ENCODE data around the gene RFPL2.

RFPL2 gene

DNA sequence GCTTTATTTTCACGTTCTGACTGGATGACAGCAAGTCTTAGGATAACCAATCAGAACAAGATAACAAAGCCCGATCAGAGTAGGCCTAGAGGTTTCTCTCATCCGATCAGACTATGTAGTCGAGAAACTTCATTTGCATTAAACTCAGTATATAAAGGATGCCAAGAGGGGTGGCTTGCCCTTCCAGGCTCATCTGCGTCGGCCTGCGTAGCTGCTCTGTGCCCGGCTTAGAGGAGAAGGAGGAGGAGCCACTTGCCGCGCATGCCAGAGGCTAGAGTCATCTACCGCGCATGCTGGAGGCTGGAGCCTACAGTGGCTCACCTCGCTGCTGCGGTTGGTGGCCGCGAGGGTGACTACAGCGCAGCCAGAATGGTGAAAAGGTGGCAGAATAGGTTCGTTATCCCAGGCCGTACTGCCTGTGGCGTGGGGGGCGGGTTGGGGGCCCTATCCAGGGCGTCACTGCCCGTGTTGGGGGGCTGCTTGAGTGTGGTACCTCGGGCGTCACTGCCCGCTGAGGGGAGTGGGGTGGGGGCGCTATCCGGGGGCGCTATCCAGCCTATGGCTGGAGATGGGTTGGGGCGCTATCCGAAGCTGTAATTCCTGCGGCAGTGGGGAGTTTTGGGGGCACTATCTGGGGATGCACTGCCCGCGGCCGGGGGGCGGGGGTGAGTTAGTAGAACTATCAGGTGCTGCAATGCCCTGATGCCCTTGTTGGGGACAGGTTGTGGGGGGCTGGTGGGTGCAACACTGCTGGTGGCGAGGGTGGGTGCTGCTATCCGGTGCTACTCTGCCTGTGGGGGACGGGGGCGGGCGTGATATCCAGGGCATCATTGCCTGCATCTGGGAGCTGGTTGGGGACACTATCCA is at the start of gene RFPL2:
TSS of gene RFPL2 (minus strand) at position 218 of the 867 bp plus-strand sequence. CDS start 2,622 bp downstream, outside the sequence.
- peak in 1 of 2 experiments; percentile 21 for DNase-seq

- no peak for DNase-seq
Observed at GRCh38 chr22:32249231-32249630, 44.4 kb upstream of the RFPL2 start.

GRCh38 chr22:32248276-32248675 is 43.4 kb upstream of the RFPL2 start:
- no peak for DNase-seq

DNA sequence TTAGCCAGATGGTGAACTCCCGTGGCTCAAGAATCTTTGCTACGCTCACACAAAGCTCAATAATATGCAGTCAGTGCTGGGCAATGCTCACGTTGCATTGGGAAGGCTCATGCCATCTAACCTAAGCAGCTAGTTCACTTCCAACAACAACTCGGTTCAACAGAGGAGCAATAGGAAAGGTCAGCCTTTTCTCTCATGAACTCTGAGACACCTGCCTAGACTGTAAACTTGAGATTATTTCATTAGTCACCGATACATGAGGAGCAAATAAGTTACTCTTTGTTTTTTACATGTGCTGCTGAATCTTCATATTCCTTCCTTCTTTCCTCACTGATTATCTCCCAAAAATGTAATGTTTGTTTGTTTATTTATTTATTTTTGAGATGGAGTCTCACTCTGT is 41.3 kb upstream of the RFPL2 start:
- no peak for DNase-seq

DNA sequence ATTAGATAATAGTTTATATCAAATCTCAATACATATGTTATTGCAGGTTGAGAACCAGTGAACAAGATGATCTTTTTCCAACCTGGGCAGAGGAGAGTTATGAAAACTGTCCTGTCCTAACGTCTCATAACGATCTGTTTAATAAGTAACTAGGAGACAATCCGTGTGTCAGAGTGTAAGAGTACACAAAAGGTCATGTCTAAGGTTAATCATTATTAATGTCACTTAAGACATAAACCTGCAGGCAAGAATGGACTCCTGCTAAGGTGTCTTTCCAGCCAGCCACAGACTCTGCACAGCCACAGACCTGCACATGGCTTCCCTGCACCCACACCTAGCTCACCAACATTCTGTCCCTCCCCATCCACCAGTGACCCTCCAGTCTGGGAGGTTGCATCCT is 40.2 kb upstream of the RFPL2 start:
- DNase-seq: no peak

GRCh38 chr22:32244547-32244946 is 39.7 kb upstream of the RFPL2 start:
- DNase-seq: no peak

DNA sequence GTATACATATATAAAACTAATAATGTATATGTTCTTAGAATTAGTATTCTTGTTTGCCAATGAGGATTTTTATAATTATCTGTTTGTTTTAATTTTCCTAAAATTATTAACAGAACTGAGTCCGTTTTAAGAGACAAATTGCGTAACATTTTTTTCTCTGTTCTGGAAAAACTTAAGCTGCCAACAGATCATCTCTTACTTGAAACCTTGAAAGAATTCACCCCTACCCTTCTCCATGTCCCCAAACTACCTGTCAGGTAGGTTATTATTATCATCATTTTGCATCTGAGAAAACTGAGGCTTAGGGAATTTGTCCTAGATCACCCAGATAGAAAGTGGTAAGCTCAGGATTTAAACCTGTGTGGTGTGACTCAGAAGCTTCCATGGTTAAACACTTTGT is 35.6 kb upstream of the RFPL2 start:
- no peak for DNase-seq

GRCh38 chr22:32237906-32238305 is 33.0 kb upstream of the RFPL2 start:
- no peak for DNase-seq

GRCh38 chr22:32236970-32237369 is 32.1 kb upstream of the RFPL2 start:
- no peak for DNase-seq

- DNase-seq: no peak
Observed at GRCh38 chr22:32233091-32233490, 28.2 kb upstream of the RFPL2 start.

DNA sequence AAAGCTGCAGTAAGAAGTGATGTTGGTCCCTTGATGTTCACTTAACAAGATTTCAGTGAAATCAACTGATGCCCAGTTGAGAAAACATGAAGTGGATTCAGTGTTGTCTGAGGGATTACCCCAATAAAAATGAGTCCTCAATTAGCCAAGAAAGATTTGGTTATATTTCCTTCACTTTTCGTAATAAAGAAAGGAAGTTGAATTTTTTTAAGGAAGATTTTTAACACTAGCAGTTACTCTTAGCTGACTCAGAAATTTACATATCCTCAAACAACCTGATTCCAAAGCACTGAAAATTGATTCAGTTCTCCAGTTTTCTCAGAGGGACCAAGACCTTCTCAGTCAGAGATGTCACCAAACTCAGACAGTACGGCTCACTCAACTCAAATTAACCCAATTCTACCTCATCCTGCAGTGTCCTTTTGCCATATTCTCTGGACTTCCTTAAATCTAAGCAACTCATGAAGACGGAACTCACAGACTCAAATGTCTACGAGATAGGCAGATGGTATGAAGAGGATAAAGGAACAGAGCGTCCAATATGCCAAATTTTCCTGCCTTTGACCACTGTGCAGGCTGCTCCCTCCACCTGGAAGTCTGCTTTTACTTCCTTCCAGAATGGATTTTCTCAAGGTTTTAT is 27.4 kb upstream of the RFPL2 start:
- DNase-seq: no peak

DNA sequence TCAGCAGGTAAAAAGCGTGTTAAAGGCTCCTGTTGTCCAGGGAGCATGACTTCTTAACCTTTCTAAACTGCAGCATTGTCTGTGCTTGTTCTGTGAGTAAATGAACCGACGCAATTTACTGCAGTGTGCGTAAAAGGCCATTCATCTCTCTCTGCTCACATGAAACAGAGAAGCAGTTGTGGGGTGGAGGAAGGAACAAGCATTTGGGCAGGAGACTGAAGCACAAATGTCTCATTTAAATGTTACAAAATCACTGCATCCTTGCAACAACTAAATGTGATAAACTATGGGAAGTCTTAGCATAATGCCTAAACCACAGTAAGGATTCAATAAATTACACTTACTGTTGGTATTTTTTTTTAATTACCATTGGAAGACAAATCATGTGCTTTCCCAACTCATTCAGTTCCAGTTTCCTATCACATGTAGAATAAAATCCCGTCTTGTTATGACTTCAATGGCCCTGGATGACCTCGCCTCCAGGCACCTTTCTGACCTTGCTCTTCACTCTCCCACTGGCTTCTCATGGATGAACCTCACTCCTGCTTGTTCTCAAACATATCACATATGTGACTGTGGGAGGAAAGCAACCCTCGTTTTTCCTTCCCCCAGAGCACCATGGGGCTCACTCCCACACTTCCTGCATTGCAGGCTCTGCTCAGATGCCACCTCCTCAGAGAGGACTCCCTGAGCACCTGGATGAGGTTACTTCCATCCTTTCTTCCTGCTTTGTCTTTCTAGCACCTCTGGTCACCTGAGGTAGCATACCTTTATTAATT is 21.6 kb upstream of the RFPL2 start:
- DNase-seq: no peak

DNA sequence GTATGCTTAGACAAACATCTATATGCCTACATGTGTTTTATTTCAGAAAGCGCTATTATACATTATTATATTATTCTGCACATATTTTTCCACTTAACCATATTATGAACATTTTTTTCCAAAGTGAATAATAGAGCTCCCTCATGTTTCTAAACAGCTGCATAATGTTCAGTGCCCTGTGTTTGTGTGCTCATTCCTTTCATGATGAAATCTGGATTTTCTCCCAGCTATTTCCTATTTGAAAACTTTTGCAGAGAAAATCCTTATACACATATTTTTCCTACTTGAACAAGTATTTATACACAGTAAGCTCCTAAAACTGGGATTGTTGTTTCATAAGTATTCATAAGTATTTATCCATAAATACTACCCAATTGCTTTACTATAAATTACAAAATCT is 18.1 kb upstream of the RFPL2 start:
- no peak for DNase-seq

DNA sequence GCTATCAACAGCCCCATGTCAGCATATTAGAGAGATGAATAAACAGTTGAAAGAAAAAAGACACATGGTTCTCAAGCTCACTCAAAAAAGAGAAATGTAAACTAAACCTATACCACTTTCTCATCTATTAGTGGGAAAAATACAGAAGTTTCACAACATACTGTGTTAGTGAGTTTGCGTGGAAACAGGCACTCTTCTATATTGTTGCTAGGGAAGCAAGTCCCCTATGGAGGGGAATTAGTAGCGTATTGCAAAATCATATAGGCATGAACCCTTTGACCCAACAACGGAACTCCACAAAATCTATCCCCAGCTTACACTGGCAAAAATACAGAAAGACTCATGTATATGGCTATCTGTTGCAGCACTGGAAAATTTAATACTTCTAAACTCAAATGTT is 14.2 kb upstream of the RFPL2 start:
- no peak for DNase-seq

DNA sequence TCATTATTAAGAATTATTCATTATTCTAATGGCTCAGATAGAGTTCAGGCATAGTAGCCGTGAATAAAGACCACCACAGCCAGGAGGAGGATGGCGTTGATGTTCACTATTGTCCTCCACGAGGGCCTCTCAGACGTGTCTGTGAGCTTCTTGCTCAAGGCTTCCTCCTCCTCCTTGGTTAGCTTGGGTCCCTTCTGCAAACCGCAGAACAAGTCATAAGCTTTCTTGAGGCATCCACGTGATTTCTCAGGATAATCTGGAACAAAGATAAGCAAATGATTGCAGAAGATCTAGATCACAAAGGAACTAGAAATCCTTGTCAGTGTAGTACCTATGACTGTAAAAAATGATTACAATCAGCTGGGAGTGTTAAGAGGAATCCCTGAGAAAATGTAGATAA is 13.6 kb upstream of the RFPL2 start:
- no peak for DNase-seq

DNA sequence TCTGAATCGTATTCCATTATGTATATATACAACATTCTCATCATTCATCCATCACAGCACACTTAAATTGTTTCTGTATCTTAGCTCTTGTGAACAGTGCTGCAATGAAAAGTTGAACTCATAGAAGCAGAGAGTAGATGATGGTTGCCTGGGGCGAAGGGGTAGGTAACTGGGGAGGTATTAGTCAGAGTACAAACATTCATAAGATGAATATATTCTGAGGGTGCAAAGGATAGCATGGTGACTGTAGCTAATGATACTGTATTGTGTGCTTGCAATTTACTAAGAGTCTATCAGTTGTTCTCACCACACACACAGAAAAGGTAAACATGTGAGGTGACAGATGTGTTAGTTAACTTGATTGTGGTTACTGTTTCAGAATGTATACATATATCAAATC is 12.6 kb upstream of the RFPL2 start:
- DNase-seq: no peak

GRCh38 chr22:32216911-32217310 is 12.0 kb upstream of the RFPL2 start:
- no peak for DNase-seq

DNA sequence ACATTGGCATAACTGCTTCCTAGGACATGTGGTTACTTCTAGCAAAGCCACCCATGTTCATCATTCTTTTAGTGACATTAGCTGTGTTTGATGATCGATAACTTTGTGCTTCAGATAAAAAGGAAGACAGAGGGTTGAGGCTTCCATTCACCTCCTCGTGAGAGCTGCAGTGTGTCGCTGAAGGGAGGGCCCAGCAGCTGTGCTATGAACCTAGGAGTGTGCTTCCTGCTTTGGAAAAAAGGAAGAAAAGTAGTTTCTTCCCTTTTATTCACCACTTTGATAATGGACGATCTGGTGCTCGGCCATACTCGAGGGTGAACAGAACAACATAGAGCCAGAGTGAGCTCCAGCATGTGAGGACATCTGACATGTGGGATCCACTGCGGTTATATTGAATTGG is 6.1 kb upstream of the RFPL2 start:
- no peak for DNase-seq

DNA sequence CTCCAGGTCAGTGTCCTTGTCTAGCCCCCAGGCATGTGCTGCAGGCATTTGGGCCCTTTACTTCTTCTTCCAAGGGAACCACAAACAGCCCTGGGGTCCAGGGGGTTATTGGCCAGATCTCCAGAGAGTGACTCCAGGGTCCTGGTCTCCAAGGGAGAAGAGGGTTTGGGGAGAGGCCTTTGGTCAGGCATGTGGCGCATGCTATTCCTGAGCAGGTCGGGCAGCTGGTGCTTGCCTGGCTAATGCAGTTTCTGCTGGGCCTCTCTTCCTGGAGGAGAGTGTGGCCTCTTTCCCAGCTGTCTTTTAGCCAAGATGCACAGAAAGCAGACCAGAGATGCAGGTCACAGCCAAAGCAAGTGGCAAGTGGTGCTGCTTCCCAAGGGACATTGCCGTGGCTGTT is 3.8 kb upstream of the RFPL2 start:
- DNase-seq: no peak

DNA sequence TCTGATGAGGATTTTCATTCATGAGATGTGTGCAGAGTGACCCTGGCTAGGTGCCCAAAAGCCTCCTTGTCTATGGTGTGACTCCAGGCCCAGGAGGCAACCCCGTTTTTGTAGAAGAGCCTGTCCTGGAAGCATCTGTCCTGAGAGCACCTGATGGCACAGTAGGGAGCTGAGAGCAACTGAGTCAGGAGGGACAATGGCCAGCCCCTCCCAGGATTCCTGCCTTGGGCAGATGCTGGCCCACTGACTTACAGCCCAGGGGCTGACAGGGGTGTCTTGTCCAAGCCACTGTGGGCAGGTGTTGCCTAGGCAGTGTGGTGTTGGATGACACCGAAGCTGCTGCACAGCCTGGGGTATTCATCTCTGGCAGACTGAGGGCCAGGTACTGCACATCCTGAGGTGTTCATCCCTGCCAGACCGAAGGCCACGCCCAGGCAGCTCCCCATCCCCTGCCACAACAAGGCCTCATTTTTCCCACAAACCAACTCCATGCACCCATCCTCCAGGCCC is 3.2 kb upstream of the RFPL2 start:
- DNase-seq: no peak

DNA sequence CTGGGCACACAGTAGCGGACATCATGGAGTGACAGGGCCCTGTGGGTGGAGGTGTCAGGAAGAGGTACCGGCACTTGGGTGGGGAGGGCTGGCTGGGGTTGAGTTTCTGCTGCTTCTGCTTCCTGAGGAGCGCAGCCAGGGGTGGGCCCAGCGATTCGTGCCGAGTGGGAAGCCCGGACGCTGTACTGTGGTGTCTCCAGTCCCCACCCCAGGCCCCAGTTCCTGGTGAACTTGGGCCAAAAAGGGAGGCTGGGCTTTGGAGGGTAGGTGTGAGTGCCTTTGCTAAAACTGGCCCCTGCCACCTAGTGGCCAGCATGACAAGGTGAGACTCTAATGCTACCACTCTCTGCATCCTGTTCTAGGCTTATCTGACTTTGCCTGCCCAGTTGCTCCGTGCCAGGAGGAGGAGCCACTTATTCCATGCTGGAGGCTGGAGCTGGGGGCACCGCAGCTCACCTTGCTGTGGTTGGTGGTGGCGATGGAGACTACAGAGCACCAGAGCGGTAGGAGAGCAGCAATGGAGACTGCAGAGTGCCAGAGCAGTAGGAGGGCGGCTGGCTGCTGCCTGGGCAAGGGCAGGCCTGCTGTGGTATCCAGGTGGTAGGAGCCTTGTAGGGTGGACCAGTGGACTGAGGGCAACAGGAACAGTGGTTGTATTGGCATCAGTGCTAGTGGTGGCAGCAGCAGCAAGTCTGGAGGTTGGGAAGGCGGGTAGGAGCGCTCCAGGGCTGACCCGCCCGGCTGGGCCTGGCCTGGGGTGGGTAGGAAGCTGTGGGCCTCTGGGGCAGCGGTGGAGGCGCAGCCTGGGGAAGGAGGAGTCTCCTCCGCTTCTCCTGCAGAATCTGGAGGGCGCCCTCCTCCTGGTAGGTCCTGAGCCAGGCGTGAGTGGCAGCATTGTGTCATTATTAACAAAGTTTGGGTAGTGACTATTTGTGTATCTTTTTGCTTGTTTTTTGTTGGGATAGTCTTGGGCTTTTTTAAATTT is 2.2 kb upstream of the RFPL2 start:
- DNase-seq: peak; percentile 33 to 47
